Epithelial cell of proximal tubule (primary cell): ENCODE measurements around the gene COX6B2. TPM values are rescaled to one million over a fixed set of nuclear protein-coding genes. Genes with fewer than 3 reads are reported as not detected.

Source experiments
- DNase-seq: peaks from one replicate; pipeline ENCODE4 v3.0.0-alpha.2; 2011; ENCODE audit warnings: low read depth
- H3K4me3 ChIP-seq: 2 replicates; pipeline ENCODE4 v1.5.1; 2011; ENCODE audit warnings: low read depth, mild to moderate bottlenecking, low read length
- CTCF ChIP-seq: conservative IDR thresholded peaks from 2 replicates; pipeline ENCODE4 v1.5.1; 2012; ENCODE audit warnings: low read depth, mild to moderate bottlenecking, low read length
- total RNA-seq: library from RNA; depleted of rRNA; stranded (reverse); fragments of >200 nt; gene quantifications from 2 replicates; pipeline ENCODE4 v1.2.3, GENCODE V29; 2015

The COX6B2 gene
- total RNA-seq, 1 donor from 2014 or later: 0.23 TPM

DNA sequence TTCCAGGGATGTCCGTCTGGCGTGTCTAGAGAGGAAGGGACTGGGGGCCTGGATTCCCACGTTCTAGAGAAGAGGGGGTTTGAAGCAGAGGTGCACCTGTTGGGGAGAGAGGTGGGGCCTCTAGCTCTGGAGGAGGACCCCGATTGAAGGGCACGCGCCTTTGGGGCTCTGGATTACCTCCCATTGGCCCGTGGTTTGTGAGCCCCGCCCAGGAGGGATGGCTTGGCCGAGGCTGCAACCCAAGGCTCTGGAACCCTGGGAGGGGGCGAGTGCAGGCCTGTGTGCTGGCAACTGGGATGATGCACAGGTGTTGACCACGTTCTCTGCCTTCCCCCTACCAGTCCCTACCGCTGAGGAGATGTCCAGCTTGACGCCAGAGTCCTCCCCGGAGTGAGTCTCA lies 49.5 kb downstream of the COX6B2 start:
- no peak for DNase-seq
- no peak overlapping the region for H3K4me3 ChIP-seq
- TF ChIP-seq CTCF: no peak

DNA sequence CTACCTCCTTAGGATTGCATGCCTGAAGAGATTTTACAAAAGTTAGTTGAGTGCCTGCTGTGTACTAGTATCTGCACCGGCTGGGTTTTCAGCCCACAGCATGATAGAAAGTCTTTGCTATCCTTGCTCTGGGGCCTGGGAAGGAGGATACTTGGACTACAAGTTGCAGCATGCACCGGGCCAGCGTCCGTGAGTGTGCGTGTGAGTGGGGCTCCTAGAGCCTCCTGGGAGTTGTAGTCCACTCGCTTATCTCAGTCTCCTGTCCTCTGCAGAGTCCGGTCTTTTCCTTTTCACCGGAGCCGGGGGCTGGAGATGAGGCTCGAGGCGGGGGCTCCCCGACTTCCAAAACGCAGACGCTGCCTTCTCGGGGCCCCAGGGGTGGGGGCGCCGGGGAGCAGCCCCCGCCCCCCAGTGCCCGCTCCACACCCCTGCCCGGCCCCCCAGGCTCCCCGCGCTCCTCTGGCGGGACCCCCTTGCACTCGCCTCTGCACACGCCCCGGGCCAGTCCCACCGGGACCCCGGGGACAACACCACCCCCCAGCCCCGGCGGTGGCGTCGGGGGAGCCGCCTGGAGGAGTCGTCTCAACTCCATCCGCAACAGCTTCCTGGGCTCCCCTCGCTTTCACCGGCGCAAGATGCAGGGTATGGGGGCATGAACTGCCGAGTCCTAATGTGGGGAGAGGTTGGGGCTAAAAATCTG lies 50.1 kb downstream of the COX6B2 start:
- TF ChIP-seq CTCF: no peak
- DNase-seq: no peak
- H3K4me3 ChIP-seq: no peak overlapping the region

GRCh38 chr19:55303477-55303876 lies 51.0 kb downstream of the COX6B2 start:
- no peak for TF ChIP-seq CTCF
- H3K4me3 ChIP-seq: no peak overlapping the region
- DNase-seq: no peak

- peak overlapping the region; percentile 64 for H3K4me3 ChIP-seq
- no peak for TF ChIP-seq CTCF
- DNase-seq: no peak
Observed at GRCh38 chr19:55302318-55302703, 52.2 kb downstream of the COX6B2 start.

DNA sequence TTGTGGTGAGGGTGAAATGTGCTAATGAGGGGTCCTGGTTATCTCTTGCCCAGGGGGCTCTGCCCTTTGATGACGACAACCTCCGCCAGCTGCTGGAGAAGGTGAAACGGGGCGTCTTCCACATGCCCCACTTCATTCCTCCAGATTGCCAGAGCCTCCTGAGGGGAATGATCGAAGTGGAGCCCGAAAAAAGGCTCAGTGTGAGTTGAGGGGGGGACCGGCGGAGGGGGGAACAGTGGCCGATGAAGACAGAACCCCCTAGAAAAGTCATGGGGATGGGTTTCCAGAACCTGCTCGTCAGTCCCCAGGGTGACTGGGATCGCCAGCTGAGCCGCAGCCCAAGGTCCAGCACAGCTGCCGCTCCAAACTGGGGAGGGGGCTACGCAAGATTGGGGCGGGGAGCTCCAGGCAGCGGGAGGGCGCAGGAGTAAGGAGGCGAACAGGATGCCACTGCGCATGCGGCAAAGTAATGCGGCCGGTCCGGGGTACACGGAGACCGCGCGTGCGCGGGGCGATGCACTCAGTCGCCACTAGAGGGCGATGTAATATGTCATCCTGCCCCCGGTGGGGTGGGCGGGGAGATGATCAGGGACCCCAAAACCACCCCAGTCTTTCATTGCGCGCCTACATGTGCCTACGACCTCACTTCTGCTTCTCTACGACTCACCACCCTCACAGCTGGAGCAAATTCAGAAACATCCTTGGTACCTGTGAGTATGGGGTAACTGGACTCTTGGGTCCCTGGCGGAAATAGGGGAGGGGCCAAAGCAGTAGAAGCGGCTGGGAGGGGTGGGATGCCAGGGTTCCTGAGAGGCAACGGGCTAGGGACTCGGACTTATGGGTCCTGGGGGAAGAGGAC lies 52.8 kb downstream of the COX6B2 start:
- no peak for DNase-seq
- H3K4me3 ChIP-seq: peak overlapping the region; percentile 64
- TF ChIP-seq CTCF: peak; percentile 77

DNA sequence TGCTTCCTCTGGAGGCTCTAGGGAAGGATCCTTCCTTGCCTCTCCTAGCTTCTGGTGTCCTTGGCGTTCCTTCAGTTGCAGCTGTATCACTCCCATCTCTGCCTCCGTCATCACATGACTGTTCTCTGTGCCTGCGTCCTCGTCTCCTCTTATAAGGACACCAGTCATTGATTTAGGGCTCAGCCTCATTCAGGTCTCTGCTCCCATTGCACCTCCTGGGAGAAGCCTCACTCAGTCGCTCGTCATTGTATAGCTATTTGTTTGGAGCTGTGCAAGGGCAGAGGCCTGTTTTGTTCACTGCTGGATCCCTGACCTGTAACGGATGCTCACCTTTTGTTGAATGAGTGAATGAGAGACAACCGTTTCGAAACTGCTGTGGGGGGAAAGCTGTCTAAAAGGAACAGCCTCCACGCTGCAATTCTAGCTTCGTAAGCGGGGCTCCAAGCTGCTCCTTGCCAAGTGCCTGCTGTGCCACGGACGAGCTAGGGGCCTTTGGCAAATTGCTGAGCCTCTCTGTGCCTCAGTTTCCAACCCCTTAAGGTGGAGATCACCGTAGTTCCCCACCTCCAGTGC lies 53.5 kb downstream of the COX6B2 start:
- DNase-seq: no peak
- no peak for TF ChIP-seq CTCF
- no peak overlapping the region for H3K4me3 ChIP-seq
